ENCODE measurements around the gene EYS. TPM values are rescaled to one million over a fixed set of nuclear protein-coding genes. Genes with fewer than 3 reads are reported as not detected.

EYS gene
- total and polyA plus RNA-seq, 8 donors = 0.03 to 0.25 (median 0.13) TPM

- ATAC-seq = no peak
These were observed 1918.5 kb downstream of the EYS start for GRCh38 chr6:63788569-63788968.

DNA sequence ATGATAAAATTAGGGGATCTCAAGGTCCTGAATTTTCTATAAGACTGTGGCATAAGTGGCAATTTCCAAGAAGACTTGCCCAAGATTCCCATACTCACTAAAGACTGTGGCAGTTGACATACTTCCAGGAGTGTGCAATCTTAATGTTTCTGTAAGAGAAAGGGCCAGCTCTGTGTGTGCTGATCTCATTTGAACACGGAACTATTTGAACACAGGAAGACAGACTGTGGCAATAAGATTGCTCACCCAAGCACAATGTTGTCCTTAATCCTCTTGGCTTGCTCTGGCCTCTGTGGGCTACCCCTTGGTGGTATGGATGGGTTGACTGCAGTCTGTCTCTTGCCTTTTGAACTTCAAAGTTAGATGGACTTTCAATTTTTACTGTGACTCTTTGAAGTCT lies 1920.0 kb downstream of the EYS start:
- Histone ChIP-seq H3K4me1 (no peaks in the 10 kb centered on the region), H3K27ac (no peak overlapping the region), H3K9me3 (no peaks in the 10 kb centered on the region), H3K4me3 (no peak overlapping the region), H3K27me3 (no peaks in the 10 kb centered on the region), H3K36me3 (no peaks in the 10 kb centered on the region)
- FAIRE-seq (no peak), DNase-seq (no peak), ATAC-seq (no peak)
- 86 to 88% methylated on average over 1 of the region's 1 CpG for WGBS, 2 donors
- TF ChIP-seq CTCF (IDR thresholded peaks at IDR 0.05) = no peak
- intact Hi-C loops (cut with DNase I) = no loop called here

More at GRCh38 chr6:63788569-63788968, 1918.5 kb downstream of the EYS start:
- Histone ChIP-seq H3K36me3 (no peaks in the 10 kb centered on the region), H3K4me3 (no peak overlapping the region), H3K4me1 (no peaks in the 10 kb centered on the region), H3K9me3 (no peaks in the 10 kb centered on the region), H3K27me3 (no peaks in the 10 kb centered on the region), H3K27ac (no peak overlapping the region)
- DNase-seq = no peak
- no peak for TF ChIP-seq CTCF (IDR thresholded peaks at IDR 0.05)
- FAIRE-seq = no peak
- intact Hi-C loops (cut with DNase I) = no loop called here
- 57 to 58% methylated on average over 2 of the region's 2 CpGs for WGBS, 2 donors

DNA sequence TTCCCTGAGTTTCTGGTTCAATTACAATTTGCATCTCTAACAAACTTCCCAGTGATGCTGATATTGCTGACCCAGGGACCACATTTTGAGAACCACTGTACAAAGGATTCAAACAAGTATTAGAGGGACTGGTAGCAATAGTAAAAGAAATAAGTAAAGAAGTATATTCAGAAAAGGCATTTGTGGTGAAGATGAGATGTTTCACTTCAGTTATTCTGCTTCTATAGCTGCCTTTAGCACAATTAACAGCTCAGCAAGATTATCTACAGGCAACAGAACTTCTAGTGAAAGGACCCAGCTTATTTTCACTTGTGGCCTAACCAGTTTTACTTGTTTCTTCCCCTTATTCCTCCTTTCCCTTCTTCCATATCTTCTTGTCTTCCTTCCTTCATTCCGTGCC lies 1922.0 kb downstream of the EYS start:
- H3K4me1 ChIP-seq = no peaks in the 10 kb centered on the region
- H3K9me3 ChIP-seq = no peaks in the 10 kb centered on the region
- WGBS, 2 donors = 73 to 81% methylated on average over 1 of the region's 1 CpG
- intact Hi-C loops (cut with DNase I) = no loop called here
- no peak overlapping the region for H3K27ac ChIP-seq
- no peak overlapping the region for H3K4me3 ChIP-seq
- no peaks in the 10 kb centered on the region for H3K27me3 ChIP-seq
- H3K36me3 ChIP-seq = no peaks in the 10 kb centered on the region
- DNase-seq = no peak
- no peak for TF ChIP-seq CTCF (IDR thresholded peaks at IDR 0.05)
- no peak for ATAC-seq
- FAIRE-seq = no peak

DNA sequence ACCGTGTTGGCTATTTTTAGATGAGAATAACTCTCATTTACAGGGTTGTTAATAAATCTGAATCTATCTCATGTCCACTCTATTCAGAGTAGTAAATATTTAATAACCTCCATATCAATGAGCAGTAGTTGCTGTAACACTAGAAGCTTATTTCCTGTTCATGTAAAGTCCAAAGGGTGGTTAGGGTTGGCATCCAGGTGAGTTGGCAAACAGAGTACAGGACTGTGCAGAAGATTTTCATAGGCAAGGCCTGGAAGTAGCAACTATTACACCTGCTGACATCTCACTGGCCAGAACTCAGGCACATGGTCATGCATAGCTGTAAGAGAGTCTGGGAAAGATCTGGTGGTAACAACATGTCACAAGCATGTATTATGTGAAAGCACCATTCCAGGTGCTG lies 1923.9 kb downstream of the EYS start:
- no peaks in the 10 kb centered on the region for H3K4me1 ChIP-seq
- FAIRE-seq (no peak), DNase-seq (peak in 1 of 6 donors; percentile 28), ATAC-seq (peak; percentile 58 to 83 (median 70))
- no peaks in the 10 kb centered on the region for H3K27me3 ChIP-seq
- H3K9me3 ChIP-seq = no peaks in the 10 kb centered on the region
- WGBS, 2 donors = 25 to 47% methylated on average over 1 of the region's 1 CpG
- H3K27ac ChIP-seq = no peak overlapping the region
- no peak for TF ChIP-seq CTCF (IDR thresholded peaks at IDR 0.05)
- no peak overlapping the region for H3K4me3 ChIP-seq
- no peaks in the 10 kb centered on the region for H3K36me3 ChIP-seq
- intact Hi-C loops (cut with DNase I) = no loop called here

- H3K9me3 ChIP-seq = no peaks in the 10 kb centered on the region
- H3K27ac ChIP-seq = no peak overlapping the region
- WGBS, 2 donors = 71 to 82% methylated on average over 1 of the region's 1 CpG
- H3K27me3 ChIP-seq = no peaks in the 10 kb centered on the region
- no peak overlapping the region for H3K4me3 ChIP-seq
- intact Hi-C loops (cut with DNase I) = no loop called here
- no peaks in the 10 kb centered on the region for H3K36me3 ChIP-seq
- H3K4me1 ChIP-seq = no peaks in the 10 kb centered on the region
- TF ChIP-seq CTCF (IDR thresholded peaks at IDR 0.05) = no peak
- ATAC-seq (no peak), DNase-seq (no peak), FAIRE-seq (no peak)
These were observed 1932.1 kb downstream of the EYS start for GRCh38 chr6:63774961-63775360.
